Brain microvascular endothelial cell (primary cell): Measurements from ENCODE around the gene SPATA46.

Source experiments
- DNase-seq: peaks from one replicate; pipeline ENCODE4 v3.0.0-alpha.2; 2020
- H3K27ac ChIP-seq: fragments of 250-450 bp; sonication (Bioruptor Pico); 2 replicates; pipeline ENCODE4 v1.5.1; 2020; ENCODE audit warnings: mild to moderate bottlenecking, moderate library complexity
- H3K27me3 ChIP-seq: fragments of 250-450 bp; sonication (Bioruptor Pico); replicated peaks from 2 replicates; pipeline ENCODE4 v1.5.1; 2020; ENCODE audit warnings: mild to moderate bottlenecking
- H3K36me3 ChIP-seq: fragments of 250-450 bp; sonication (Bioruptor Pico); replicated peaks from 2 replicates; pipeline ENCODE4 v1.5.1; 2020; ENCODE audit warnings: mild to moderate bottlenecking
- H3K4me3 ChIP-seq: 2 replicates; pipeline ENCODE4 v1.5.1; 2011; ENCODE audit warnings: low read depth, mild to moderate bottlenecking, control low read depth, low read length, moderate library complexity
- CTCF ChIP-seq: IDR thresholded peaks from 2 replicates; pipeline ENCODE4 v1.5.1; 2011; ENCODE audit warnings: low read depth, mild to moderate bottlenecking, moderate library complexity, low read length, control low read depth, inconsistent platforms; ENCODE audit errors: missing control alignments
- in situ Hi-C: cut with HindIII; loops from 2 replicates; pipeline ENCODE4 v1.10.0; 2017; ENCODE audit warnings: low sequenced_read_pairs, low pct_ligation_motif_present

The SPATA46 gene

GRCh38 chr1:162397039-162397448 is 20.4 kb upstream of the SPATA46 start:
- no peak for DNase-seq
- Histone ChIP-seq H3K27me3 (no peaks in the 10 kb centered on the region), H3K27ac (no peak overlapping the region)

GRCh38 chr1:162396201-162396906 is 19.7 kb upstream of the SPATA46 start:
- H3K36me3 ChIP-seq, result no peaks in the 10 kb centered on the region
- no peak for DNase-seq
- H3K4me3 ChIP-seq, result no peak overlapping the region
- no peaks in the 10 kb centered on the region for H3K27me3 ChIP-seq
- in situ Hi-C loops, result no loop called here
- TF ChIP-seq CTCF, result no peak
- no peak overlapping the region for H3K27ac ChIP-seq

More at GRCh38 chr1:162397039-162397448, 20.4 kb upstream of the SPATA46 start:
- in situ Hi-C loops, result no loop called here
- H3K4me3 ChIP-seq, result no peak overlapping the region
- H3K36me3 ChIP-seq, result no peaks in the 10 kb centered on the region
- peak; percentile 16 for TF ChIP-seq CTCF

- Histone ChIP-seq H3K4me3 (no peak overlapping the region), H3K36me3 (no peaks in the 10 kb centered on the region), H3K27me3 (no peaks in the 10 kb centered on the region), H3K27ac (no peak overlapping the region)
- peak; percentile 83 for TF ChIP-seq CTCF
- peak; percentile 35 for DNase-seq
- in situ Hi-C loops, result no loop called here
Observed at GRCh38 chr1:162391790-162392563, 15.3 kb upstream of the SPATA46 start.

- H3K27ac ChIP-seq, result no peak overlapping the region
- in situ Hi-C loops, result no loop called here
- no peak for TF ChIP-seq CTCF
- no peak for DNase-seq
- H3K36me3 ChIP-seq, result no peaks in the 10 kb centered on the region
- no peaks in the 10 kb centered on the region for H3K27me3 ChIP-seq
- no peak overlapping the region for H3K4me3 ChIP-seq
Observed at GRCh38 chr1:162390396-162391185, 13.9 kb upstream of the SPATA46 start.

GRCh38 chr1:162389971-162390370 is 13.3 kb upstream of the SPATA46 start:
- in situ Hi-C loops, result no loop called here
- TF ChIP-seq CTCF, result no peak
- Histone ChIP-seq H3K27me3 (no peaks in the 10 kb centered on the region), H3K4me3 (no peak overlapping the region), H3K36me3 (no peaks in the 10 kb centered on the region), H3K27ac (no peak overlapping the region)
- DNase-seq, result no peak
